Adipose tissue (tissue), 3 donors: Measurements from ENCODE around the gene KCND2. TPM values are rescaled to one million over a fixed set of nuclear protein-coding genes. Genes with fewer than 3 reads are reported as not detected.

Source experiments
- H3K27ac ChIP-seq: one replicate; pipeline ENCODE4 v1.5.1; 2013; ENCODE audit warnings: low read depth, low read length
- WGBS, 3 donors: extraction: QIAGEN DNeasy Blood & Tissue Kit; methylation state at CpG; one replicate each; pipeline ENCODE4 v1.1.7; 2013; 5-methylcytosine and 5-hydroxymethylcytosine counted together
- polyA plus RNA-seq, 3 donors: library from polyadenylated mRNA; stranded (reverse); fragments of 200-250 nt; gene quantifications; one replicate each; pipeline ENCODE4 v1.2.3, GENCODE V29; 2013
- donor health status: healthy with polysubstance abuse.
- donor health status: Bipolar disorder and iron deficiency.
- donor health status: healthy.

KCND2 gene
- polyA plus RNA-seq, 3 donors = 0.05 to 0.67 (median 0.46) TPM

DNA sequence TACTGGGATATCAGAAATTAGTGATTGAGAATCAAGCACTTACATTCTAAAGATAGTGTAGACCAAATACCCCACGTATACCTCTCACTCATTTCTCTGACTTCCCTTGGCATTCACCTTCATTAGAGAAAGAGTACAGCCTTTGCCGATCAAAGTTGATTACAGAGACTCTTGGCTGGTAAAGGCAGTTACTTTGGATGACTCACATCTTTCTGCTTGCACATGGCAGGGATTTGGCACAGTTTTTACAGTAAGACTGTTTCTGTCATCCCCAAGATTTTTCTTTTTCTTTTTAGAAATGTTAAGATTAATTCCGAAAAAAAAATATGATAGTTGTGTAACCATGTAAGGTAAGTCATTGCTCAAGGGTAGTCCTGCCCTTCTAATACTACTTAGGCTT lies 442.0 kb downstream of the KCND2 start:
- 60 to 76% (median 70%) methylated on average over 3 of the region's 3 CpGs for WGBS, 3 donors

DNA sequence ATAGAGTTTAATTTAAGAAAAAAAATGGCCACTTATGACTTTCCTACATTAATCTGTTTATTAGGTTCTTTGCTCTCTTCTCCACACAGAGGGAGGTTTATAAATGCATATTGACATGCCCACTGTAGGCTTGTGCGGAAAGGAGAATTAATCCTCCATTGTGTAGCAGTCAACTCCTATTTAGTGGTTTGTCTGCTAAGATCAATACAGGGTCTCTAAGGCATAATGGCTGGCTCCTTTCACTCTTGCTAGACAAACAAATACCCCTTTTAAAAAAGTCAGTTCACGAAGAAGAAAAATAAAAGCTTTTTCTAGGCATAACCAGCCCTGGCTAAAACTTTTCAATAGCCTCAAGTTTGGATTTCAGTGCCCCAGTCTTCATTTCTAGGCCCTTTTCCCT lies 443.3 kb downstream of the KCND2 start:
- 75 to 83% (median 75%) methylated on average over 2 of the region's 2 CpGs for WGBS, 3 donors
- no peak overlapping the region for H3K27ac ChIP-seq

More for the DNA sequence above, 442.0 kb downstream of the KCND2 start:
- H3K27ac ChIP-seq = no peak overlapping the region

DNA sequence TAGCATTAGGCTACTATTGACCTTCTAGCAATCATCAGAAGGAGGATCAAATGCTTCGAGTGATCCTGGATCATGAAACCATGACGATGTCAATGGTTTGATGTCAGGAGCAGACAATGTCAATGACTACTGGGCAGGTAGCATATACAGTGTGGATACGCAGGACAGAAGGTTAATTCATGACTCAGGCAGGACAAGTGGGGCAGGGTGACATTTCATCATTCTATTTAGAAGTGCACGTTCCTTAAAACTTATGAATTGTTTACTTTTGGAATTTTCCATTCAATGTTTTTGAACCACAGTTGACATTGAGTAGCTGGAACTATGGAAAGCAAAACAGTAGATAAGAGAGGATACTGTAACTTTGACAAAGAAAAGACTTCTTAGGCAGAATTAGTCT lies 444.2 kb downstream of the KCND2 start:
- H3K27ac ChIP-seq = no peak overlapping the region
- WGBS, 3 donors = 73 to 87% (median 82%) methylated on average over 4 of the region's 4 CpGs

DNA sequence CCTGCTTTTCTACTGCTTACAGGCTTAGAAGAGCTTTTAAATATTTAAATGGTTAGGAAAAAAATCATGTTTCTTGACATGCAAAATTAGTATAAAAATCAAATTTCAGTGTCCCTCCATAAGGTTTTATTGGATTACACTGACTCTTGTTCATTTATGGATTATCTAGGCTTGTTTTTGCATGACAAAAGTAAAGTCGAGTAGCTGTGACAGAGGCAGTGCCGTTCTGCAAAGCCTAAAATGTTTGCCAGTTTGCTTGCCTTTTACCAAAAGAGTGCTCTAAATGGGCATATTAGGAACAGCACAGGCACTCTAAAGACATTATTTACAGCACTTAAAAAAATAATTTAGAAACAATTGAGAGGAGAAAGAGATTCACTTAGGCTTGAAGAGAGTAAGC lies 445.4 kb downstream of the KCND2 start:
- WGBS, 3 donors = 81 to 85% (median 84%) methylated on average over 2 of the region's 2 CpGs
- no peak overlapping the region for H3K27ac ChIP-seq

DNA sequence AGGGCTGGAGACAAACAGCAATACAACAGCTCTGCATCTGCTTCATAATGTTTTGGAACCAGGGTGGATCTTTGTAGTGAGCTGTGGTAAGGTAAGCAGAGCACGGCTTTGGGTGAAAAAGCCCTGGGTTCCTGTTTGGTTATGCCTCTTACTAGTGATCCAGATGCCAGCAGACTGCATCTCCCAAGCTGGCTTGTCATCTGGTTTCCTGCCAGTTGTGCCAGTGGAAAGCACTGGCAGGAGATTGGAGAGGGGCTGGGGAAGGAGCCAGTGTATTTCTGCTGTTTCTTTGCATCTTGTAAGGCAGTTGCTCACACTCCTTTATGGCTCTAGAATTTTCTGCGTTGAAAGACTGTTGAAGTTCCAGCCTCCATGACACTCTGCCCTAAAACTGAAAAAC lies 447.3 kb downstream of the KCND2 start:
- WGBS, 3 donors = 58 to 71% (median 62%) methylated on average over 2 of the region's 2 CpGs
- H3K27ac ChIP-seq = no peak overlapping the region

DNA sequence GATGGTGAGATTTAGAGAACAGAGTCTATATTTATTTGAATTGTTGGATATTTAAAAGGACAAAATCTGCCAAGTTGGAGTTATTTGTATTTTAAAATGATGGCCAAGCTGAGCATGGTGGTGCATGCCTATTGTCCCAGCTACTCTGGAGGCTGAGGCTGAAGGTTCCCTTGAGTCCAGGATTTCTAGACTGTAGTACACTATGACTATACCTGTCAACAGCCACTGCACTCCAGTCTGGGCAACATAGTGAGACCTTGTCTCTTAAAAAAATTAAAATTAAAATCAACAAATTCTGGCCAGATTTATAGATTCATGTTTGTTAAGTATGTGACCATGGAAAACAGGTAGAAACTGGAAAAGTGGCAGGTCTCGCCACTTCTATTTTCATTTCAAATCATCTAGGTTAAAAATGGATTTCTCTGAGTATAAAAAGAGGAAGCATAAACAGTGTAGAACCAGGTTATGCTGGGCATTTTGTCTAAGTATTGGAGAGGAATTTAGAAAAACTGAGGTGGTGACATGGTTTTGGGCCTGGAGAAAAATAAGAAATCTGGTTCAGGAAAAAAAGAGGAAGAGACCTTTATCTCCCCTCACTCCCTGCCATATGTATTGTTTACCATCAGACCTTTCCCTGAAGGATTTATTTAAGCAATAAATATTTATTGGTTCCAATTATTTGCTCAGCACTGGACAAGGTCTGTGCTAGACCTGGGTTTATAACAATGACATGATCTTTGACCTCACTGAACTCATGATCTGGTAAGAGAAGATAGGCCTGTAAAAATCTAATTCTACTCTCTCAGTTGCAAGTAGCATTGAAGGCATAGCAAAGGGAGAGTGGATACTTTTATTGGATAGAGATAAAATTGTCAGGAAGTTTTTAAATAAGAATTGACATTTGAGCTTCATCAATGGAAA lies 450.8 kb downstream of the KCND2 start:
- no peak overlapping the region for H3K27ac ChIP-seq
- WGBS, 3 donors = 92 to 95% (median 95%) methylated on average over 1 of the region's 1 CpG

DNA sequence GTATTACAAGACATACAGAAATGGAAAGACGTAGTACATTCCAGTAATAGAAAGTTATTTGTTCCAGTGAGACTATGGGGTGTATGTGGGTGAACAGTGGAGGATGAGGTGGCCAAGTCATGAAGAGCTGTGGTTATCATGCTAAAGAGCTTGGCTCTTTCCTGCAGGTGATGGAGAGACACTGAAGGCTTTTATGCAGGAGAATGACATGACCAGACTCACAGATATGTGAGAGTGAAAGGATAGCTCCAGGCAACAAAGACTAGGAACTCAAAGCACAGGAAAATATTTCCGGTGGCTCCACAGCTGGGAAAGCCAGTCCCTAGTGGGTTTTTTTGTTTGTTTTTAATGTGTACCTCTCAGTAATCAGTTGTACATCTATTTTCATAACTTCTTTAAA lies 451.5 kb downstream of the KCND2 start:
- WGBS, 3 donors = 77 to 82% (median 81%) methylated on average over 2 of the region's 2 CpGs
- no peak overlapping the region for H3K27ac ChIP-seq

DNA sequence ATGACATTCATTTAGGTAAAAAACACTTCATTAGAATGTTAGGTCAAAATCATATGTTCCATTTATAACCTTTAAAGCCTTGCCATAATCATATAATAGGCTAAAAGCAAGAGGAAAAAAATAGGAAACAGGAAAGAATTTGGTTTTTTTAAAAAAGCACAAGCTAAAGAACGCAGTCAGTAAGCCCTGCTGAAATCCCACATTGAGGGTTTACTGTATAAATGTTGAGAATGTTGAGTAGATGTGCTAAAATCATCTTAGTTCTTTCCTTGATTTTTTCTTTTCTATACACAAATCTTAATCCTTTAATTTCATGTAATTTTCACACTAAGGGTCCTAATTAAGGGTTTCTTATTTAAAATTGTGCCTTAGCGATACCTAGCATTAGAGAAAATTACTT lies 452.0 kb downstream of the KCND2 start:
- 51 to 63% (median 60%) methylated on average over 2 of the region's 2 CpGs for WGBS, 3 donors
- no peak overlapping the region for H3K27ac ChIP-seq

DNA sequence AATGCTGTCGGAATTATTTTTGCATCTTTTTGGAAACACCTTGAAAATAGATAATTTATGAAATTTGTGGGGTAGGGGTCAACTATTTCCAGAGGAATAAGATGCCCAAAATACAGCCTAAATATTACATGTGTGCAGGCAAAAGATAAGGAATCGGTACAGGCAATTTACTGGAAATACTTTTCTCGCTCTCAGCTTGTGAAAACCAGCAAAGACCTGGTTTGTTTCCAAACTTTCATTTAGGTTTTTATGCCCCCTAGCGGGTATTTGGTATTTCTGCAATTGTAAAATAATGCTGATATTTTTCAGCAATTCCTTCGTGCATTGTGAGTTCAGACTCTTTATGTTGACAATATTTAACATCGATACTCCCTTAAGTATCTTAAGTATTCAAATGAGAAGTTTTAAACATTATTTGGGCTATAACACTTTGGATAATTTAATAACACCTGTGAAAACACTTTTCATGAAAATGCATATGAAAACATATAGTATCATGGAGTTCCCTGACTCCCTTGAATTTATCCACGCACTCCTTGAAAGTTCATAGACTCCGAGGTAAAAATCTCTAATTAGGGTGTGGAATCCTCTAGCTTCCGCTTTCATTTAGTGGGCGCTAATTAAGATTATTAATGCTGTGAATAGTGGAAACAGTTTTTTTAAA lies 452.5 kb downstream of the KCND2 start:
- no peak overlapping the region for H3K27ac ChIP-seq
- WGBS, 3 donors = 22 to 37% (median 35%) methylated on average over 10 of the region's 10 CpGs

DNA sequence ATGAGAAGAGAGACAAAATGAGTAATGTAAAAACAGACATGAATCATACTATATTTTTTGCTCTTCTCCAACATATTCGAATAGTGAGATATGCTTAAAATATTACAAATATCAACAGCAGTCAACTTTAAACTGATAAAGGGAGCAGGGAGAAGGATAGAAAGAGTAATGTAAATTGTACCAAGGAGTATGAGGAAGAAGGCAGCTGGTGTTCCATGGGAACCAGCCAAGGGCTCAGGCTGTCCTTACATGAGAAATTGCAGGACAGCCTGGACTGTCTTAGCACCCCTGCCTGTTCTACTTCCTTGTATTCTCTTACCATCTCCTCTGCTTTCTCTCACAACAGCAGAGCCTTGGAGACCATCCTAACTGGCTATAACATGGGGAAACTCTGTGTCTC lies 456.3 kb downstream of the KCND2 start:
- no peak overlapping the region for H3K27ac ChIP-seq
- 15 to 52% (median 45%) methylated on average over 1 of the region's 1 CpG for WGBS, 3 donors

DNA sequence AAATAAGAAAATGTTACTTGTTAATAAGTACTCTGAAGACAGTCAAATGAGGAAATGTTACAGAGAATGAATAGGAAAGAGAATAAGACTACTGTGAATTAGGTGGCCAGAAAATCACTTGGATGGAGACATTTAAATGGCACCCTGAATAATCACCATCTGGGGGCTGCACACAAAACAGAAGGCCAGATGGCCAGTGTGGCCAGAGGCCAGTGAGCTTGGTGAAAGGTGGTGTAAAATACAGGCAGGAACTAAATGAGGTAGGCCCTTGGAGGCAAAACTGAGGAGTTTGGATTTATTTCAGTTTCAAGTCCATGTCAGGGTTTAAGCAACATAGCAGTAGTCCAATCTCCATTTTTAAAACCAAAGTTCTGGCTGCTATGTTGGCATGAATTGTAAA lies 458.3 kb downstream of the KCND2 start:
- no peak overlapping the region for H3K27ac ChIP-seq

DNA sequence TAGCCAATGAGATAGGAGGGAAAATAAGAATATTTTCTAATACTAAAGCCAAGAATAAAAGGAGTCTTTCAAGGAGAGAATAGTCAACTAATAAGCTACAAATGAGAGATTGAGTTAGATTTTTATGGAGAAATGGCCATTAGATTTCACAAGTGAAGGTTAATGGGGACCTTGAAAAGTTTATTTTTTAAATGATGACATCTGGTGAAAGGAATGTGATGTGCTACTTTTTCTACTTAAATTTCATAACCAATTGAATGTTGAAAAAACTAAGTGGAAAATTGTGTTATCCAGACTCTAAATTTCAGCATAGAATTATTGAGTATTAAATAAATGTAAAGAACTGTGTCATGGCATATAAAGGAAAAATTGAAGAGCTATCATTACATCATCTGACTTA lies 459.3 kb downstream of the KCND2 start:
- no peak overlapping the region for H3K27ac ChIP-seq

DNA sequence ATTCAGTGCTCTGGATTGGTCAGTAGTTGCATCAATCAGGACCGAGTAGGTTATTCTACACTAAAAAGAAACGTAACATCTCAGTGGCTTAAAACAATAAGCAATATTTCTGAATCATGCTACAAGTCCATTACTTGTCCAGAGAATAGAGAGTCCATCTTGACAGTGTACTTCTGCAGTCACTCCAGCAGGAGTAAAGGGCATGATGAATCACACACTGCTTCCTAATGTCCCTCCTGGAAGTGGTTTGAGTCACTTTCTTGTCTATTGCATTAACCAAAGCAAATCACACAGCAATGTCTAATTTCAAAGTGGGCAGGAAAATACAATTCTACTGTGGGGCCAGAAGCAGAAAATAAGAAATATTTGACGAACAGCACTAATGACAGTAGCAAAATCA lies 460.2 kb downstream of the KCND2 start:
- WGBS, 3 donors = 91 to 93% (median 91%) methylated on average over 3 of the region's 3 CpGs
- no peak overlapping the region for H3K27ac ChIP-seq

DNA sequence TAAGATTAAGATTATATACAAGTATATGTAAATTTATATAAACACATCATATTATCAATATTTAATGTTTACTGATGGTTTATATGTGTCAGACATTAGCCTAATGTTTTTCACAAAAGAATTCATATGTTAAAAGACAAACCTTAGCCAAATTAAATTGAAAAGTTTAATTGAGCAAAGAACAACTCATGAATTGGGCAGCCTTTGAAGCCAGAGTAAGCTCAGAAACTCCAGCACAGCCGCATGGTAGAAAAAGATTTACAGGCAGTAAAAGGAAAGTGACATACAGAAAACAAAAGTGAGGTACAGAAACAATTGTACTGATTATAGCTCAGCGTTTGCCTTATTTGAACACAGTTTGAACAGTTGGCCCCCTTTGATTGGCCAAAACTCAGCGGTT lies 460.9 kb downstream of the KCND2 start:
- H3K27ac ChIP-seq = no peak overlapping the region
- 90 to 92% (median 91%) methylated on average over 3 of the region's 3 CpGs for WGBS, 3 donors

DNA sequence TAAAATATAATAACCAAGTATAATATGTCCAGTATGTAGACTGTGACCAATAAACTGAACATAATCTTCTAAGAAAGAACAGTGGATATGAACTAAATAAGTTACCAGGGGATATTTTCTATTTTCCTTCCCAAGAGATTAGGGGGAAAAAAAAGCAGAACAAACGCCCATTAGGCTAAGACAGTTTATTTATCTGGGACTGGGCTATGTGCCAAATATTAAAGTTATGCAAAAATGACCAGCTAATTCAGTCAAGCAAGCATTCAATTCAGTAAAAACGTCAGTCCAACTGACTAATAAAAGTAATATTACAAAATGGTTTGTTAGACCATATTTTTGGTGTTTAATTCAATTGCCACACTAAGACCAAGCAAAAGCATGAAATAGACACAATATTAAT lies 462.8 kb downstream of the KCND2 start:
- 15 to 23% (median 22%) methylated on average over 2 of the region's 2 CpGs for WGBS, 3 donors
- H3K27ac ChIP-seq = no peak overlapping the region

DNA sequence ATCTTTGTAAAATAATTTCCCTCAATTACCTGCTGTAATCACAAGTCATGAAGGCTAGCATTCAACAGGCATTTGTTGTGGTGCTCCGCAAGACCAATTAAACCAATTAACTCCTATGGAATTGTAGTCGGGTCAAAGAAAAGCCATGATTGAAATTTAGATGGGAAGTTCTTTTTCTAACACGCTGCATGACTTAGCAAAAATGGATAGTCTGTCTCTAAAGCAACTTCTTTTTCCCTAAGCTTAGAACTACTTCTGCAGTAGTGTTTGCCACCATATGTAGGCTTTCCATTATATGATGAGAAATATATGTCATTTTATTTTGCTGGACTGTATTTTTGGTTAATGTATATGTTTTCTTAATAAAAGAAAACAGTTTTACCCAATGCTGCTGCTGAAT lies 465.8 kb downstream of the KCND2 start:
- no peak overlapping the region for H3K27ac ChIP-seq
- WGBS, 3 donors = 75 to 78% (median 77%) methylated on average over 3 of the region's 3 CpGs

DNA sequence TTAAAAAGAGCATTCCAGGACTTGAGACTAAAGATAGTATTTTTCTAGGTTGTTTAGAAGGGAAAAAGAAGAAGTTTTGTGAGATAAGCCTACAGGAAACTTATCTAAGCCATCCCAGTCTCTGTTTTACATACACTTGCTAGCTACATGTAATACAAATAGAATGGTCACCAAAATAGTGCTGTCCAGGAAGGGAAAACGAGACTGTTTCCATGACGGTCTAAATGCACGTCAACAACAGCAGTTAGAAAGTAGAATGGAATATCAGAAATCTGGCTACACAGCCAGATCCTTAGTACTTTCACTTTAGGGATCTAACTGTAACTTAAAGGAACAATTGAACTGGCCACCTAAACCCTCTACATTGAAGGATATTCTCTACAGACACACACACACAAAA lies 467.4 kb downstream of the KCND2 start:
- H3K27ac ChIP-seq = no peak overlapping the region
- WGBS, 3 donors = 18 to 27% (median 23%) methylated on average over 3 of the region's 3 CpGs

DNA sequence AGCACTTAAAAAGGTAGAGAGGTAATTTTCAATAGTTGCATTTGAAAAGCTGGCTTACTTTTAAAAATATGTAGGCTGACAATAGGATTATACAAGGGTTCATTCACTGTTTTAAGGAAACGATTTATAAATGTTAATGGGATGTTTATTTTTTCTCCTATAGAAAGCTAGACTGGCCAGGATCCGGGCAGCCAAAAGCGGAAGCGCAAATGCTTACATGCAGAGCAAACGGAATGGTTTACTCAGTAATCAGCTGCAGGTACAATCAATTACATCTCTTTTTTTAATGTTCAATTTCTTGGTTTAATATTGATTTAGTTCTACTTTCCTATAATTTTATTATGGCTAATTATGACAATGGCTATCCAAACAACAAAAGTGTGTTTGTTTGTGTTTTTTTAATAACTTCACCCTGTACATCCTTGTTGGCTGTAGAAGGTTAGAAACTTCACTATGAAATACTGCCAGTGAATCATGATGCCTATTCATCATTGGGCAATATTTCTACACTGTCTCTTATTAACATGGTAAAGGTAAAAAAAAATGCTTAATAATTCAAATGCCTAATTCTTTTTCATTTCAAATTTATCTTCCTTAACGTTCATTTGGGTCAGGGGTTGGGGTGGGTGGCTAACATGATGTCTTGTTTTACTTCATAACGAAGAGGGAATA lies 468.5 kb downstream of the KCND2 start:
- no peak overlapping the region for H3K27ac ChIP-seq
- WGBS, 3 donors = 36 to 78% (median 77%) methylated on average over 7 of the region's 7 CpGs

DNA sequence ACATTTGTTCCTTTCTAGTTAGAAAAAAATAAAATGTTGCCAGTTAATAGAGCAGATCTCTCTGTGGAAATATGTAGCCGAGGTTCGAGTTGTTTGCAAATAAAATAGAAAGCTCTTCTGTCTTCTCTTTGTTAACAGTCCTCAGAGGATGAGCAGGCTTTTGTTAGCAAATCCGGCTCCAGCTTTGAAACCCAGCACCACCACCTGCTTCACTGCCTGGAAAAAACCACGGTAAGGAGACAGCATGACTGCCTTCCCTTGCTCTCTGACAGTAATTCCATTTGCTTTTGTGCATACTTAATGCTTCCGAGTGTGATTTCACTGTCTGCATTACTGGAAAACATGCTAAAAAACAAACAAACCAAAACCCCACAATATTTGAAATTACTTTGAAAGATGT lies 469.4 kb downstream of the KCND2 start:
- no peak overlapping the region for H3K27ac ChIP-seq
- 59 to 69% (median 68%) methylated on average over 5 of the region's 5 CpGs for WGBS, 3 donors
